Measurements from ENCODE around the gene WFDC10A. TPM values are rescaled to one million over a fixed set of nuclear protein-coding genes. Genes with fewer than 3 reads are reported as not detected.
"Not testable (repeated sequence)": the region's sequence is repeated elsewhere in the genome, so short reads cannot be mapped to it uniquely, and the experiment has no call there.

Gene WFDC10A
- total RNA-seq, 4 donors from 2014 or later: not detected

GRCh38 chr20:45646875-45647274 lies 17.3 kb downstream of the WFDC10A start:
- no peaks in the 10 kb centered on the region for H3K27me3 ChIP-seq
- no peak overlapping the region for H3K27ac ChIP-seq
- H3K9me3 ChIP-seq: no peaks in the 10 kb centered on the region
- H3K36me3 ChIP-seq: no peaks in the 10 kb centered on the region
- no peaks in the 10 kb centered on the region for H3K4me1 ChIP-seq
- DNase-seq: no peak
- H3K4me3 ChIP-seq: no peak overlapping the region
- no peak for TF ChIP-seq POLR2A (IDR thresholded peaks at IDR 0.05)
- TF ChIP-seq CTCF (IDR thresholded peaks at IDR 0.05): no peak
- intact Hi-C loops (cut with DNase I; ENCODE audit: low total_unique reads): no loop called here

- H3K27ac ChIP-seq: no peak overlapping the region
- intact Hi-C loops (cut with DNase I; ENCODE audit: low total_unique reads): no loop called here
Observed at GRCh38 chr20:45647441-45648050, 18.0 kb downstream of the WFDC10A start.

GRCh38 chr20:45649312-45649863 lies 19.8 kb downstream of the WFDC10A start:
- H3K4me1 ChIP-seq: no peaks in the 10 kb centered on the region
- H3K9me3 ChIP-seq: no peaks in the 10 kb centered on the region
- no peaks in the 10 kb centered on the region for H3K27me3 ChIP-seq
- TF ChIP-seq POLR2A (IDR thresholded peaks at IDR 0.05) (no peak), CTCF (IDR thresholded peaks at IDR 0.05) (no peak)
- DNase-seq: no peak
- no peak overlapping the region for H3K4me3 ChIP-seq
- intact Hi-C loops (cut with DNase I; ENCODE audit: low total_unique reads): no loop called here
- no peak overlapping the region for H3K27ac ChIP-seq
- H3K36me3 ChIP-seq: no peaks in the 10 kb centered on the region

More at GRCh38 chr20:45647441-45648050, 18.0 kb downstream of the WFDC10A start:
- Histone ChIP-seq H3K27me3 (no peaks in the 10 kb centered on the region), H3K4me1 (no peaks in the 10 kb centered on the region), H3K9me3 (no peaks in the 10 kb centered on the region), H3K4me3 (no peak overlapping the region), H3K36me3 (no peaks in the 10 kb centered on the region)
- DNase-seq: no peak
- no peak for TF ChIP-seq CTCF (IDR thresholded peaks at IDR 0.05)
- no peak for TF ChIP-seq POLR2A (IDR thresholded peaks at IDR 0.05)

- DNase-seq; H3K4me1 ChIP-seq; H3K4me3 ChIP-seq; H3K27me3 ChIP-seq; H3K9me3 ChIP-seq; intact Hi-C loops (cut with DNase I; ENCODE audit: low total_unique reads); H3K27ac ChIP-seq; H3K36me3 ChIP-seq: not testable (repeated sequence)
Observed at GRCh38 chr20:45651726-45652125, 22.2 kb downstream of the WFDC10A start.

- intact Hi-C loops (cut with DNase I; ENCODE audit: low total_unique reads); H3K36me3 ChIP-seq; H3K9me3 ChIP-seq; H3K4me3 ChIP-seq; H3K27me3 ChIP-seq; H3K4me1 ChIP-seq; H3K27ac ChIP-seq; DNase-seq: not testable (repeated sequence)
Observed at GRCh38 chr20:45657038-45657437, 27.5 kb downstream of the WFDC10A start.

GRCh38 chr20:45670139-45670538 lies 40.6 kb downstream of the WFDC10A start, which contains the start of gene WFDC11:
TSS of gene WFDC11 (minus strand) at chr20:45670239. CDS start at chr20:45650600, 19,639 bp downstream.
- DNase-seq: no peak
- no peaks in the 10 kb centered on the region for H3K4me1 ChIP-seq
- TF ChIP-seq CTCF (IDR thresholded peaks at IDR 0.05): no peak
- TF ChIP-seq POLR2A (IDR thresholded peaks at IDR 0.05): no peak
- no peak within 1 kb of the TSS for H3K27ac ChIP-seq
- no peaks in the 10 kb centered on the region for H3K27me3 ChIP-seq
- intact Hi-C loops (cut with DNase I; ENCODE audit: low total_unique reads): no loop called here
- H3K9me3 ChIP-seq: no peaks in the 10 kb centered on the region
- H3K4me3 ChIP-seq: no peak within 1 kb of the TSS
- H3K36me3 ChIP-seq: no peaks in the 10 kb centered on the region
